Lung (tissue), 12 donors: Measurements from ENCODE around the gene ZSCAN32. TPM values are rescaled to one million over a fixed set of nuclear protein-coding genes. Genes with fewer than 3 reads are reported as not detected.

Source experiments
- ATAC-seq: fragments of 200-7000 bp; cut with Tn5 transposase; one replicate; pipeline ENCODE4 v1.9.1; 2020; ENCODE audit warnings: moderate number of reproducible peaks; ENCODE audit not compliant: insufficient read depth, low FRiP score
- DNase-seq, 3 donors: peaks; one replicate each; pipeline ENCODE4 v3.0.0-alpha.2; 2013 to 2017
- H3K27ac ChIP-seq, 2 donors: one replicate each; pipeline ENCODE4 v1.5.1; 2013; ENCODE audit warnings: mild to moderate bottlenecking in 2 of 2, moderate library complexity in 2 of 2, control low read depth in 1 of 2, inconsistent platforms in 1 of 2, low read depth in 1 of 2, low read length in 1 of 2
- H3K27me3 ChIP-seq, 3 donors: one replicate each; pipeline ENCODE4 v1.5.1; 2013; ENCODE audit warnings: low read length in 2 of 3; ENCODE audit not compliant: control insufficient read depth in 3 of 3, insufficient read depth in 3 of 3
- H3K36me3 ChIP-seq, 4 donors: one replicate each; pipeline ENCODE4 v1.5.1; 2013; ENCODE audit warnings: low read length in 4 of 4, mild to moderate bottlenecking in 1 of 4, moderate library complexity in 1 of 4; ENCODE audit not compliant: control insufficient read depth in 4 of 4, insufficient read depth in 4 of 4
- H3K4me1 ChIP-seq, 5 donors: one replicate each; pipeline ENCODE4 v1.5.1; 2013; ENCODE audit warnings: low read length in 5 of 5, mild to moderate bottlenecking in 2 of 5, moderate library complexity in 1 of 5; ENCODE audit not compliant: control insufficient read depth in 5 of 5, insufficient read depth in 5 of 5
- H3K4me3 ChIP-seq: one replicate; pipeline ENCODE4 v1.5.1; 2013; ENCODE audit warnings: mild to moderate bottlenecking, control low read depth, moderate library complexity
- H3K9ac ChIP-seq, 2 donors: one replicate each; pipeline ENCODE4 v1.5.1; 2013; ENCODE audit warnings: low read length in 2 of 2, control low read depth in 1 of 2; ENCODE audit not compliant: insufficient read depth in 1 of 2
- H3K9me3 ChIP-seq, 4 donors: one replicate each; pipeline ENCODE4 v1.5.1; 2013; ENCODE audit warnings: low read length in 3 of 4, mild to moderate bottlenecking in 1 of 4, moderate library complexity in 1 of 4; ENCODE audit not compliant: control insufficient read depth in 4 of 4, insufficient read depth in 3 of 4
- CTCF ChIP-seq: IDR thresholded peaks from 2 replicates; pipeline ENCODE4 v1.5.1; 2012; ENCODE audit warnings: mild to moderate bottlenecking; ENCODE audit errors: control extremely low read depth, extremely low read depth
- WGBS, 2 donors: extraction: QIAGEN DNeasy Blood & Tissue Kit; methylation state at CpG; one replicate each; pipeline ENCODE4 v1.1.7; 2013; 5-methylcytosine and 5-hydroxymethylcytosine counted together
- polyA plus RNA-seq, 2 donors: library from polyadenylated mRNA; stranded (reverse); fragments of 200-250 nt; gene quantifications; one replicate each; pipeline ENCODE4 v1.2.1, GENCODE V29; 2013
- total RNA-seq, 2 donors: library from RNA; depleted of rRNA in 1 of 2; stranded (reverse); fragments of >200 nt in 1 of 2; gene quantifications; one replicate each; pipeline ENCODE4 v1.2.1, GENCODE V29; 2014 to 2021
- donor health status: control.
- donor health status: control.
- donor health status: Bipolar disorder and iron deficiency.
- donor health status: healthy.
- donor health status: DM: yes; HTN: yes; CAD: no.

The ZSCAN32 gene
- total and polyA plus RNA-seq, 4 donors, result 7.2 to 12.0 (median 11.1) TPM

DNA sequence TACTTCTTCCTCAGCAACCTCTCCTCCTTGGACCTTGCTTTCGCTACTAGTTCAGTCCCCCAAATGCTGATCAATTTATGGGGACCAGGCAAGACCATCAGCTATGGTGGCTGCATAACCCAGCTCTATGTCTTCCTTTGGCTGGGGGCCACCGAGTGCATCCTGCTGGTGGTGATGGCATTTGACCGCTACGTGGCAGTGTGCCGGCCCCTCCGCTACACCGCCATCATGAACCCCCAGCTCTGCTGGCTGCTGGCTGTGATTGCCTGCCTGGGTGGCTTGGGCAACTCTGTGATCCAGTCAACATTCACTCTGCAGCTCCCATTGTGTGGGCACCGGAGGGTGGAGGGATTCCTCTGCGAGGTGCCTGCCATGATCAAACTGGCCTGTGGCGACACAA is 44.7 kb downstream of the ZSCAN32 start:
- Histone ChIP-seq H3K4me1 (no peaks in the 10 kb centered on the region), H3K9ac (no peak overlapping the region), H3K27ac (no peak overlapping the region), H3K4me3 (no peak overlapping the region), H3K9me3 (peaks cover 0 to 12% (median under 1%) of the 10 kb centered on the region in 4 donors), H3K27me3 (peaks cover 0 to 2% (median 0%) of the 10 kb centered on the region in 3 donors), H3K36me3 (no peaks in the 10 kb centered on the region)
- WGBS, 2 donors, result 87 to 88% methylated on average over 10 of the region's 10 CpGs
- no peak for TF ChIP-seq CTCF
- DNase-seq (no peak), ATAC-seq (no peak)

DNA sequence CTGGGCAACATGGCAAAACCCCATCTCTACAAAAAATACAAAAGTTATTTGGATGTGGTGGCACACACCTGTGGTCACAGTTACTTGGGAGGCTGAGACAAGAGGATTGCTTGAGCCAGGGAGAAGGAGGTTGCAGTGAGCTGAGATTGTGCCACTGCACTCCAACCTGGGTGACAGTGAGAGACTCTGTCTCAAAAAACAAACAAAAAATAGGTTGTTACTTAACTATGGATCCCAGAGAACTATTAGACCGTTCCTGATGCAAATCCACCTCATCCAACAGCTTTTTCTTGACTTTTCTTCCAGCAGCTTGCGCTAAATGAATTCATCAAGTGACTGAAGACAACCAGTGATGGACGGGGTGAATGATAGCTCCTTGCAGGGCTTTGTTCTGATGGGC is 45.2 kb downstream of the ZSCAN32 start, which contains the start of gene OR2C1:
TSS of gene OR2C1 (plus strand) at position 301 of the 400 bp plus-strand sequence. CDS start at position 353, 52 bp downstream.
- no peaks in the 10 kb centered on the region for H3K36me3 ChIP-seq
- H3K4me3 ChIP-seq, result no peak within 1 kb of the TSS
- no peak within 1 kb of the TSS for H3K9ac ChIP-seq
- no peak for TF ChIP-seq CTCF
- H3K27ac ChIP-seq, result no peak within 1 kb of the TSS
- 70 to 74% methylated on average over 3 of the region's 3 CpGs for WGBS, 2 donors
- DNase-seq (no peak), ATAC-seq (no peak)
- H3K9me3 ChIP-seq, result peaks cover 0 to 12% (median 0%) of the 10 kb centered on the region in 4 donors
- no peaks in the 10 kb centered on the region for H3K27me3 ChIP-seq
- no peaks in the 10 kb centered on the region for H3K4me1 ChIP-seq

GRCh38 chr16:3349175-3349574 is 51.6 kb downstream of the ZSCAN32 start:
- H3K36me3 ChIP-seq, result no peaks in the 10 kb centered on the region
- no peak overlapping the region for H3K27ac ChIP-seq
- peaks cover 0 to 2% (median 0%) of the 10 kb centered on the region in 4 donors for H3K9me3 ChIP-seq
- peaks cover 0 to 3% (median 0%) of the 10 kb centered on the region in 3 donors for H3K27me3 ChIP-seq
- WGBS, 2 donors, result 67 to 70% methylated on average over 13 of the region's 13 CpGs
- peaks cover 0 to 3% (median 0%) of the 10 kb centered on the region in 5 donors for H3K4me1 ChIP-seq
- ATAC-seq (no peak), DNase-seq (no peak)
- no peak overlapping the region for H3K9ac ChIP-seq
- no peak for TF ChIP-seq CTCF
- no peak overlapping the region for H3K4me3 ChIP-seq

DNA sequence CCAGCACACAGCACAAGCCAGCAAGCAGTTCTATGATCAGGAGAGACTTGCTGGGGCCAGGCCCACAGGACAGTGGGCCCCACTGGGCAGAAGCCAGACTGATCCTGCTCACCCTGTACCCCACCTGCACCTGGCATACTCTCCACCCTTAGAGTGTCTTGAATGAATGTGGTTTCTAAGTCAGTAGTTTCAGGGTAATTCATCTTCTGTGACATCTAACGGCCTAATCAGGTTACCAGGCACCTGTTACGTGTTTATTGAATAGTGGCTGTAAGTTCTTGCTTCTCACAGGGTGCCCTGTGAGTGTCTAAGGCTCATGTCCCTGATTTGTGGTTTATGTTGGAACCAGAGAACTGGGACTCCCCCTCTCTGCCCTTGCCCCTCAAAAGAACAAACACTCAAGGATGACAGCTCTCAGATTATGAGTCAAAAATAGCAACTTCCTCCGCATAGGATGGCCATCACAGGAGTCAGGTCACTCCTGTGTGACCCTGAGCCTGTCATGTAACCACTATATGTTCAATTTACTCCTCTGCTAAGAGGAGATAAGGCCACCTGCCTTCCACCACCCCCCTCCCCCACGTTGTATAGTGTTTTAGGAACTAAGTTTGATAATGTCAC is 52.1 kb downstream of the ZSCAN32 start:
- Histone ChIP-seq H3K4me3 (no peak overlapping the region), H3K27ac (no peak overlapping the region), H3K36me3 (no peaks in the 10 kb centered on the region), H3K4me1 (peaks cover 0 to 3% (median 0%) of the 10 kb centered on the region in 5 donors), H3K9ac (no peak overlapping the region), H3K9me3 (peaks cover 0 to 2% (median 0%) of the 10 kb centered on the region in 4 donors), H3K27me3 (peaks cover 0 to 3% (median 0%) of the 10 kb centered on the region in 3 donors)
- TF ChIP-seq CTCF, result no peak
- ATAC-seq, result no peak
- 34 to 39% methylated on average over 4 of the region's 4 CpGs for WGBS, 2 donors
- no peak for DNase-seq
